ENCODE data around the gene SNRPB2.

SNRPB2 gene

DNA sequence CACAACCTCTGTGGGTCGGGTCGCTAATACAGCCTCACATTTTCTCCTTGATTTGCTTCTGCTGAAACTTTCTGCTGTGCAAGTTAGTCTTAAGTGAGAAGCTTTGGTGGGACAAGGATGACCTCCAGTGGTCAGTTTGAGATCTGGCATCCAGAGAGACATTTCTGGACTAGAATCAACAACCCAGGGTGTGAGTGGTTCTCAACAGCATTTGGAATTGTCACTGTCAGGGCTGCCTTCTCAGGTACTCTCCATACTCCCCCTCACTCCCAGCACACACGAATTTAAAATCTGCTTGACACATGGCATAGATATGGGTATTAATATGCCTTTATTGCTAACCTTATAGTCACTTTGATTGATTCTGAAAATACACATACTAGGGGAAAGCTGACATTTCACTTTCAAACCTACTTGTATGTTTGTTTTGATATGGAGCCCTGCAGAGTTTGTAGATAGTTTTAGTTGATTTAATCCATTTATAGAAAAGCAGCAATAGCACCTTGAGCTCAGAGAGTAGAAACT lies 31.5 kb downstream of the SNRPB2 start:
- TF ChIP-seq, protein P1, sequence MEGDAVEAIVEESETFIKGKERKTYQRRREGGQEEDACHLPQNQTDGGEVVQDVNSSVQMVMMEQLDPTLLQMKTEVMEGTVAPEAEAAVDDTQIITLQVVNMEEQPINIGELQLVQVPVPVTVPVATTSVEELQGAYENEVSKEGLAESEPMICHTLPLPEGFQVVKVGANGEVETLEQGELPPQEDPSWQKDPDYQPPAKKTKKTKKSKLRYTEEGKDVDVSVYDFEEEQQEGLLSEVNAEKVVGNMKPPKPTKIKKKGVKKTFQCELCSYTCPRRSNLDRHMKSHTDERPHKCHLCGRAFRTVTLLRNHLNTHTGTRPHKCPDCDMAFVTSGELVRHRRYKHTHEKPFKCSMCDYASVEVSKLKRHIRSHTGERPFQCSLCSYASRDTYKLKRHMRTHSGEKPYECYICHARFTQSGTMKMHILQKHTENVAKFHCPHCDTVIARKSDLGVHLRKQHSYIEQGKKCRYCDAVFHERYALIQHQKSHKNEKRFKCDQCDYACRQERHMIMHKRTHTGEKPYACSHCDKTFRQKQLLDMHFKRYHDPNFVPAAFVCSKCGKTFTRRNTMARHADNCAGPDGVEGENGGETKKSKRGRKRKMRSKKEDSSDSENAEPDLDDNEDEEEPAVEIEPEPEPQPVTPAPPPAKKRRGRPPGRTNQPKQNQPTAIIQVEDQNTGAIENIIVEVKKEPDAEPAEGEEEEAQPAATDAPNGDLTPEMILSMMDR (IDR thresholded peaks at IDR 0.05; ENCODE audit: low read depth, low read length): peak; percentile 91
- Histone ChIP-seq H3K9me3 (no peaks in the 10 kb centered on the region), H3K36me3 (no peaks in the 10 kb centered on the region), H3K27me3 (peaks cover 3% of the 10 kb centered on the region), H3K4me3 (ENCODE audit: low read depth, low read length) (no peak overlapping the region), H3K4me1 (no peaks in the 10 kb centered on the region)
- DNase-seq: peak; percentile 51

DNA sequence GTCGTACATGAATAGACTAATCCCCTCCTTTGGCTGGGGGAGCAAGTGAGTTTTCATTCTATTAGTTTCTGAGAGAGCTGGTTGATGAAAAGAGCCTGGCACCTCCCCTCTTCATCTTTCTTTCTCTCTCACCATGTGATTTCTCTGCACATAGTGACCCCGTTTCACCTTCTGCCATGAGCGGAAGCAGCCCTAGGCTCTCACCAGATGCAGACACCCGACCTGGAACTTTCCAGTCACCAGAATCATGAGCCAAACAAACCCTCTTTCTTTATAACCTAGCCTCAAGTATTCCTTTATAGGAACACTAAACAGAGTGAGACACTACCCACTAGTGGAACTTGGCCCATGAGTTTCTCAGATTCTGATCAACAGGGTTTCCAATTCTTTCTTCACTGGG lies 34.7 kb downstream of the SNRPB2 start:
- no peaks in the 10 kb centered on the region for H3K9me3 ChIP-seq
- TF ChIP-seq, protein P1 (IDR thresholded peaks at IDR 0.05; ENCODE audit: low read depth, low read length): no peak

DNA sequence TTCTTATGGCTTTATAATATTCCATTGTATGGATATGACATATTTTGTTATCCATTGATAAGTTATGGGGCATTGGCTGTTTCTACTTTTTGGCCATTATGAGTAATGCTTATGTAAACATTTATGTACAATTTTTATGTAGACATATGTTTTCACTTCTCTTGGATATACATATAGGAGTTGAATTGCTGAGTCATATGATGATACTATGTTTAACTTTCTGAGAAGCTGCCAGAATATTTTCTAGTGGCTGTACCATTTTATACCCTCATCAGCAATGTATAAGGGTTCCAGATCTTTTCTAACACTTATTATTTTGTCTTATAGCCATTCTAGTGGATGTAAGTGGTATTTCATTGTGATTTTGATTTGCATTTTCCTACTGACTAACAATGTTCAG lies 41.4 kb downstream of the SNRPB2 start:
- H3K27me3 ChIP-seq: no peaks in the 10 kb centered on the region; the same call in 1 of the 2 replicates
- no peaks in the 10 kb centered on the region for H3K36me3 ChIP-seq
- no peaks in the 10 kb centered on the region for H3K9me3 ChIP-seq
- no peak overlapping the region for H3K4me3 ChIP-seq (ENCODE audit: low read depth, low read length)
- TF ChIP-seq, protein P1 (IDR thresholded peaks at IDR 0.05; ENCODE audit: low read depth, low read length): no peak
- no peak for DNase-seq
- no peaks in the 10 kb centered on the region for H3K4me1 ChIP-seq

More for the DNA sequence above, 34.7 kb downstream of the SNRPB2 start:
- Histone ChIP-seq H3K36me3 (no peaks in the 10 kb centered on the region), H3K4me3 (ENCODE audit: low read depth, low read length) (no peak overlapping the region), H3K4me1 (no peaks in the 10 kb centered on the region), H3K27me3 (peaks cover 3% of the 10 kb centered on the region)
- DNase-seq: no peak

DNA sequence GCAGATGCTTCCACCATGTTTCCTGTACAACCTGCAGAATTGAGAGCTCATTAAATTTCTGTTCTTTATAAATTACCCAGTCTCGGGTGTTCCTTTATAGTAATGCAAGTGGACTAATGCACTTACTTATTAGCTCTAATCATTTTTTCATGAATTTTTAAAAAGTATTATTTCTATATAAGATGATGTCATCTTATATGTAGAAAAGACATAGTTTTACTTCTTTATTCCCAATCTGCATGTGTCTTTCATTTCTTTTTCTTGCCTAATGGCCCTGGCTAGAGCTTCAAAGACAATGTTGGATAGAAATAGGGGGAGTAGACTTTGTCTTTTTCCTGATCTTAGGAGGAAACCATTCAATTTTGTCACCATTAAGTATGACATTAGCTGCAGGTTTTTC lies 46.1 kb downstream of the SNRPB2 start:
- DNase-seq: no peak
- no peak overlapping the region for H3K4me3 ChIP-seq (ENCODE audit: low read depth, low read length)
- H3K27me3 ChIP-seq: no peaks in the 10 kb centered on the region
- H3K9me3 ChIP-seq: no peaks in the 10 kb centered on the region
- no peaks in the 10 kb centered on the region for H3K36me3 ChIP-seq
- TF ChIP-seq, protein P1 (IDR thresholded peaks at IDR 0.05; ENCODE audit: low read depth, low read length): no peak
- H3K4me1 ChIP-seq: no peaks in the 10 kb centered on the region

GRCh38 chr20:16777126-16777525 lies 47.3 kb downstream of the SNRPB2 start:
- Histone ChIP-seq H3K4me3 (ENCODE audit: low read depth, low read length) (no peak overlapping the region), H3K4me1 (no peaks in the 10 kb centered on the region), H3K27me3 (no peaks in the 10 kb centered on the region), H3K9me3 (no peaks in the 10 kb centered on the region), H3K36me3 (no peaks in the 10 kb centered on the region)
- TF ChIP-seq, protein P1 (IDR thresholded peaks at IDR 0.05; ENCODE audit: low read depth, low read length): no peak
- DNase-seq: no peak

DNA sequence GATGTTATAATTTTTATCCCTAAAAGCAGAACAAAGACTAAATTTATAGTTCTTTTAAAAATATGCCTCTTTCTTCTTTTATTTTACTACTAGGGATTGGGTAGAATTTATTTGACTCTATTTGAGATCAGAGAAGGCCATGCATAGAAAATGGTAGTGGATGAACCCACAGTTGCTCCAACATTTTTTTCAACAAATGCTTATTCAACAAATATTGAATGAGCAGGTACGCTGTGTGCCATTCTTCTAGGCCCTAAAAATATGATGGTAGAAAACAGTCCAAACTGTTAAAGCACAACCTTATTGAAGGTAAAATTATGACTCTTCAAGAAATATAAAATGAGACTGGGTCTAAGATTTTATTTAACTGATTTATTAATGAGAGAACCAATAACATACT lies 48.3 kb downstream of the SNRPB2 start:
- TF ChIP-seq, protein P1 (IDR thresholded peaks at IDR 0.05; ENCODE audit: low read depth, low read length): no peak
- no peak for DNase-seq
- Histone ChIP-seq H3K36me3 (no peaks in the 10 kb centered on the region), H3K4me3 (ENCODE audit: low read depth, low read length) (no peak overlapping the region), H3K27me3 (no peaks in the 10 kb centered on the region), H3K9me3 (no peaks in the 10 kb centered on the region), H3K4me1 (no peaks in the 10 kb centered on the region)

Data from BE2C (cell line).